Lower leg skin (tissue), 3 donors: ENCODE results near the gene SETD3.

Experiments
- POLR2A ChIP-seq, 2 donors: fragments of 450-650 bp; IDR thresholded peaks; one replicate each; pipeline ENCODE4 v1.6.1; 2016 to 2017; ENCODE audit warnings: antibody characterized with exemption in 2 of 2, mild to moderate bottlenecking in 1 of 2, moderate library complexity in 1 of 2
- TF ChIP-seq, protein P1 (sequence below), 3 donors: fragments of 450-650 bp; IDR thresholded peaks; one replicate each; pipeline ENCODE4 v1.5.1; 2016; ENCODE audit warnings: antibody characterized with exemption in 3 of 3, mild to moderate bottlenecking in 3 of 3, moderate library complexity in 2 of 3

DNA sequence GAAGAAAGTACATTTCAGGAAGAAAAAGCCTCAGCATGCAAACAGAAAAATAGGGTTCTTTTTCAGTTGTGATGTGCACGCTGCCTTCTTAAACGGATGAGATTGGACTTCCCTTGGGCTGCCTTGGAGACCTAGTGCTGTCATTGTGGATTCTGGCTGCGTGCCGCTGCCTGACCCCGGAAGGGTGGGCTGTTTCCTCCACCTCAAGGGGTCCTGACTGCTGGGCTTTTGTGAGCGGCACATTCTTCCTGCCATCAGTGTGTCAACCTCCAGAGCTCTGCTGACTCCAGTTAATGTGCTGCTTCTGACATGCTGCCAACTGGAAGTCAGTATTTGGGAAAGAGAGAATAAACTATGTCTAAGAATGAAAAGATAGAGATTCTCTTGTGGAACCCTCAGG, 25.6 kb upstream of the SETD3 start:
- TF ChIP-seq, protein P1, sequence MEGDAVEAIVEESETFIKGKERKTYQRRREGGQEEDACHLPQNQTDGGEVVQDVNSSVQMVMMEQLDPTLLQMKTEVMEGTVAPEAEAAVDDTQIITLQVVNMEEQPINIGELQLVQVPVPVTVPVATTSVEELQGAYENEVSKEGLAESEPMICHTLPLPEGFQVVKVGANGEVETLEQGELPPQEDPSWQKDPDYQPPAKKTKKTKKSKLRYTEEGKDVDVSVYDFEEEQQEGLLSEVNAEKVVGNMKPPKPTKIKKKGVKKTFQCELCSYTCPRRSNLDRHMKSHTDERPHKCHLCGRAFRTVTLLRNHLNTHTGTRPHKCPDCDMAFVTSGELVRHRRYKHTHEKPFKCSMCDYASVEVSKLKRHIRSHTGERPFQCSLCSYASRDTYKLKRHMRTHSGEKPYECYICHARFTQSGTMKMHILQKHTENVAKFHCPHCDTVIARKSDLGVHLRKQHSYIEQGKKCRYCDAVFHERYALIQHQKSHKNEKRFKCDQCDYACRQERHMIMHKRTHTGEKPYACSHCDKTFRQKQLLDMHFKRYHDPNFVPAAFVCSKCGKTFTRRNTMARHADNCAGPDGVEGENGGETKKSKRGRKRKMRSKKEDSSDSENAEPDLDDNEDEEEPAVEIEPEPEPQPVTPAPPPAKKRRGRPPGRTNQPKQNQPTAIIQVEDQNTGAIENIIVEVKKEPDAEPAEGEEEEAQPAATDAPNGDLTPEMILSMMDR (IDR thresholded peaks at IDR 0.05) = no peak
- TF ChIP-seq POLR2A (IDR thresholded peaks at IDR 0.05) = no peak
